ENCODE data around the gene INPP4B.

Gene INPP4B

DNA sequence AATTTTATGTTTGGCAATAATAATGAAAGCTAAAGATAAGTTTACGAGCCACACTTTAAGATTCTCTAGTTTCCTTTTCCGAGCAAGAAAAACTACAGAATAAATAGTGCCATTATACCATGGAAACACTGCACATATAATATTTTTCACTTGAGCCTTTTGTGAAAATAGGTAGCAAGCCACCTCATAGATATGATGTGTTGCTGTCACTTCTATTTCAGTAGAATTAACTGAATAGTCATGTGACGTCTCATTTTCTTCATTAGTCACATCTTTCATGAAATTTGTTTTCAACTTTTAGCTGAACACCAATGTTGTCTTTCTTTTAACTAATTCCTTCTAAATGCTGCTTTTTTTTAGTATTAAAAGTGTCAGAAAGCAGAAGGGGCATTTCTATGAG lies 574.3 kb downstream of the INPP4B start:
- TF ChIP-seq ZFX (IDR thresholded peaks at IDR 0.05; ENCODE audit: borderline replicate concordance), result no peak
- TF ChIP-seq, protein P1, sequence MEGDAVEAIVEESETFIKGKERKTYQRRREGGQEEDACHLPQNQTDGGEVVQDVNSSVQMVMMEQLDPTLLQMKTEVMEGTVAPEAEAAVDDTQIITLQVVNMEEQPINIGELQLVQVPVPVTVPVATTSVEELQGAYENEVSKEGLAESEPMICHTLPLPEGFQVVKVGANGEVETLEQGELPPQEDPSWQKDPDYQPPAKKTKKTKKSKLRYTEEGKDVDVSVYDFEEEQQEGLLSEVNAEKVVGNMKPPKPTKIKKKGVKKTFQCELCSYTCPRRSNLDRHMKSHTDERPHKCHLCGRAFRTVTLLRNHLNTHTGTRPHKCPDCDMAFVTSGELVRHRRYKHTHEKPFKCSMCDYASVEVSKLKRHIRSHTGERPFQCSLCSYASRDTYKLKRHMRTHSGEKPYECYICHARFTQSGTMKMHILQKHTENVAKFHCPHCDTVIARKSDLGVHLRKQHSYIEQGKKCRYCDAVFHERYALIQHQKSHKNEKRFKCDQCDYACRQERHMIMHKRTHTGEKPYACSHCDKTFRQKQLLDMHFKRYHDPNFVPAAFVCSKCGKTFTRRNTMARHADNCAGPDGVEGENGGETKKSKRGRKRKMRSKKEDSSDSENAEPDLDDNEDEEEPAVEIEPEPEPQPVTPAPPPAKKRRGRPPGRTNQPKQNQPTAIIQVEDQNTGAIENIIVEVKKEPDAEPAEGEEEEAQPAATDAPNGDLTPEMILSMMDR (IDR thresholded peaks at IDR 0.05), result no peak
- H3K27ac ChIP-seq, result no peak overlapping the region

DNA sequence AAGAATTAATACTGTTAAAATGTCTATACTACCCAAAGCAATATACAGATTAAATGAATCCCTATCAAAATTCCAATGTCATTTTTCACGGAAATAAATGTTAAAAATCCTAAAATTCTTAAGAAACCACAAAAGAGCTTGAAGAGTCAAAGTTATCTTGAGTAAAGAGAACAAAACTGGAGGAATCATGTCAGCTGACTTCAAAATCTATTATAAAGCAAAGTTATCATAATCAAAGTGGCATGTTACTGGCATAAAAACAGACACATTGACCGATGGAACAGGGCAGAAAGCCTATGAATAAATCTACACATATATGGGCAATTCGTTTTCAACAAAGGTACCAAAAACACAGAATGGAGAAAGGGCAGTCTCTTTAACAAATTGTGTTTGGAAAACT lies 579.0 kb downstream of the INPP4B start:
- TF ChIP-seq ZFX (IDR thresholded peaks at IDR 0.05; ENCODE audit: borderline replicate concordance), result no peak
- TF ChIP-seq, protein P1 (IDR thresholded peaks at IDR 0.05), result no peak
- no peak overlapping the region for H3K27ac ChIP-seq

DNA sequence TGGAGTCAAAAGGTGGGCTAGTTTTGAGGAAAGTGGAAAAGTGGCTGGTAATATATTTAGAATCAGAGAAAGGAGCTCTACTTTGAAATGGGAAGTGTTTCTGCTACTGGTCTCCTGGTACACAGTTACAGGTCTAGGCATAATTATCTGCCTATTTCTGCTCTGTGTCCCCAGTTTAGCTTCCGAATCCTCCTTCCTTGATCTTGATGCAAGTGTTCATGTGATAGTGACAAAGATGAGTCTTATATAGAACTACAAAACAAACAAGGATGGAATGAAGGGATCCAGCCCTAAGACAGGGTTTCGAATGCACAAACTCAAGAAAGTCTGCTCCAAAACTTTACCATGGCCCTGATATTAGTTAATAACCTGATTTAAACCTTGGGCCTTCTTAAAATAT lies 580.2 kb downstream of the INPP4B start:
- peak overlapping the region; percentile 29; the same call in 1 of the 2 replicates for H3K27ac ChIP-seq
- TF ChIP-seq ZFX (IDR thresholded peaks at IDR 0.05; ENCODE audit: borderline replicate concordance), result no peak
- TF ChIP-seq, protein P1 (IDR thresholded peaks at IDR 0.05), result no peak

DNA sequence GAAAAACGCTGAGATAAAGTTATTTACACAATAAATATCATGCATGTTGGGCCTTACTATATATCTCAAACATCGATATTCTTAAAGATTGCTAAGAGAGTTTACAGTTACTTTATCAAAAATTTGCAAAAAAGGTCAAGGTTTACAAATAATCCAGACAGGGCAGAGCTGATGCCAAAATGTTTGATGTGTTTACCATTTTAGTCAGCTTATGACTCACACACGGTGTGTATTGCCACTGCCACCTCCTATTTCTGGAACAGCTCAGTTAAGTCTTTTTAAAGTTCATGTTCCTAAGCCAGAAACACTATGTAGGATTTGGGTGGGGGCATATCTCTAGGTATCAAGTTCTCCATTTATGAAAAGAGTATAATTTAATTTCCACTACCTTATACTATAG lies 580.6 kb downstream of the INPP4B start:
- TF ChIP-seq, protein P1 (IDR thresholded peaks at IDR 0.05), result no peak
- no peak for TF ChIP-seq ZFX (IDR thresholded peaks at IDR 0.05; ENCODE audit: borderline replicate concordance)
- H3K27ac ChIP-seq, result peak overlapping the region; percentile 29; the same call in 1 of the 2 replicates

DNA sequence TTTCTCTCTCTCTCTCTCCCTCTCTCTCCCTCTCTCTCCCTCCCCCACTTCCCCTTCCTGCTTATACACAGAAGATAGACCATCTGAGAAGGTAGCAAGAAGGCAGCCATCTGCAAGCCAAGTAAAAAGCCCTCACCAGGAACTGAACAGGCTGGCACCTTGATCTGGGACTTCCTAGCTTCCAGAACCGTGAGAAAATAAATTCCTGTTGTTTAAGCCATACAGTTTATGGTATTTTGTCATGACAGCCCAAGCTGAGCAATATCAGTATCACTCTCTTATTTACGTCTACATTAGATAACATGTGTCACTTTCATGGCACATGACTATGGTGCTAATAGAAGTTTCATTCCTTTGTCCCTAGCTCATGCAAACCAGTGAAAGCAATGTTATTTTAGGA lies 581.1 kb downstream of the INPP4B start:
- TF ChIP-seq, protein P1 (IDR thresholded peaks at IDR 0.05), result no peak
- TF ChIP-seq ZFX (IDR thresholded peaks at IDR 0.05; ENCODE audit: borderline replicate concordance), result no peak
- H3K27ac ChIP-seq, result no peak overlapping the region

DNA sequence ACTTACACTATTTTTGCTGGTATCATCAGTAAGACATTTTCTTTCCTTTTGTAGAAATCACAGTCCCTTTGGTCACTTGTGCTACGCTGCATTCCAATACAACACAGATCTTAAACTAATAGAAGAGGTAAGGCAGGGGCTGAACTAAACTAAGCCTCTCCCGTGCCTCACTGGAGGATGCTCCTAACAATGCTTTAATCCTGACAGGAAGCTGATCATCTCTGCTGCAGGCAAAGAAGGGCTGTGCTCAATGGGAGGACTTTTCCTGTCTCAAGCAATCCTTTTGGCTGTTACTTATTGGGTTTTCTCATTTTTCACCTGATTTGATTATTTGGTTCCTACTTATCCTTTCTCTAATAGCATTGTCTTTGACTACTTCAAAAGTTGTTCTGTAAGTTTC lies 583.1 kb downstream of the INPP4B start:
- no peak overlapping the region for H3K27ac ChIP-seq
- TF ChIP-seq, protein P1 (IDR thresholded peaks at IDR 0.05), result no peak
- TF ChIP-seq ZFX (IDR thresholded peaks at IDR 0.05; ENCODE audit: borderline replicate concordance), result no peak

DNA sequence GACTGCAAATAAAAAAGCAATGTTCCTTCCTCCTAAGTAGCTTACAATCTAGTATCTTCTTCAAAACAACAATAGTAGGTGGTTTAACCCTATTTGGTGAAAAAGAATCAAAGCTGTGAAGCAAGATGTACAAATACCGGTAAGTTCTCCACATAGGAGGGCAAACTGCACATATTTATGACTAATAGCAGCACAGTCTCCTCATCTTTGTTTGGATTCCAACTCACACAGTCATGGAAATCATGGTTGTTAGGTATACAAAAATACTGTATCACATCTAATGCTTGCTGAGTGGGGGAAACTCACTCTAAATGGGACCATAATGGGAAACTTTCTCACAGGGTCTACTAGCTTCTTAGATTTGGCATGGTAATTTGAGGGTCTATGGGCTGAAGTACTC lies 597.2 kb downstream of the INPP4B start:
- H3K27ac ChIP-seq, result no peak overlapping the region
- TF ChIP-seq, protein P1 (IDR thresholded peaks at IDR 0.05), result no peak
- no peak for TF ChIP-seq ZFX (IDR thresholded peaks at IDR 0.05; ENCODE audit: borderline replicate concordance)

Data from 22Rv1 (cell line).